HG03175 (cell line): ENCODE results near the gene KCNJ6.
"Not testable (repeated sequence)": the region's sequence is repeated elsewhere in the genome, so short reads cannot be mapped to it uniquely, and the experiment has no call there.

ENCODE experiments used
- ATAC-seq: cut with Tn5 transposase; IDR thresholded peaks from one replicate; pipeline ENCODE4 v1.9.1; 2021; ENCODE audit warnings: mild to moderate bottlenecking, moderate library complexity; ENCODE audit not compliant: unreplicated experiment

The KCNJ6 gene

DNA sequence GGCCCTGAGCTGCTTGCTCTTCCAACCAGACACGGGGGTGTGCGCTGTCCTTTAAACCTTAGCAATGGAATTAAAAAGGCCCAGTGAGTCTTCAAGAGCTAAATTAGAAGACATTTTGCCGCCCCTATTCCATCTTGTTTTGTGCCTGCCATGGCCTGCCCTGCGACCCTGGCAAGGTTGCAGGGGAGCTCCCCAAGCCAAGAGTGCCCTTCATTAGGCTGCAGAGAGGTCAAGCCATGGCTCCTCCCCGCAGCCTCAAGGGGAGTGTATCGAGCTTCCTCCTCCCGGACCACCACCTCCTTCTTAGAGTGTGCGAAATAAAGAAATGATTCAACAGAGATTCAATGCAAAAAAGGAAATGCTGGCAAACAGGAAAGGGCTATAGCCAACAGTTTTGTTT is 293.5 kb downstream of the KCNJ6 start:
- no peak for ATAC-seq

- no peak for ATAC-seq
Measured at GRCh38 chr21:37620401-37620800, 295.9 kb downstream of the KCNJ6 start.

DNA sequence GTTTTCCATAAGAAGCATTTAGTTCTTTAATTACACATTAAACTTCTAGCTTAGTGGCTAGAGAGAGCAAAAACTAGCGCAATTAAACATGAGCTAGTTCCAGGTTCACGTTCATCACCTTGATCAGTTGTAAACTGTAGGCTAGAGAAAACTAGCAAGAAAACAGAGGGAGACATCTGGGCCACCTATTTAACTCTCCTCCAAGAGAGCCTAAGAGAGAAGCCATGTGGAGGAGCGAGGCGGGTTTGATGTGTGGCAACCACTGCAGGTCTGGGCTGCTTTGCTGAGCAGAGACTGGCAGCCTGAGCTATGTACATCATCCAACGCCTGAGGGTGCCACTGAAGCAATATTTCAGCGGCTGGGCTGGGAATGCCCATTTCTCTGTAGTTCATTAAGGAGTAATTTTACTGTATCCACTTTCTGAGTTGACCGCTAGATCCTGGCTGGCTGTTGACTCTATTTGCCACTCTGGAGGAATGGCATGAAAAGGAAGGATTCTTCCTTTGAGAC is 296.7 kb downstream of the KCNJ6 start:
- ATAC-seq: no peak

- no peak for ATAC-seq
Measured at GRCh38 chr21:37618081-37618480, 298.2 kb downstream of the KCNJ6 start.

DNA sequence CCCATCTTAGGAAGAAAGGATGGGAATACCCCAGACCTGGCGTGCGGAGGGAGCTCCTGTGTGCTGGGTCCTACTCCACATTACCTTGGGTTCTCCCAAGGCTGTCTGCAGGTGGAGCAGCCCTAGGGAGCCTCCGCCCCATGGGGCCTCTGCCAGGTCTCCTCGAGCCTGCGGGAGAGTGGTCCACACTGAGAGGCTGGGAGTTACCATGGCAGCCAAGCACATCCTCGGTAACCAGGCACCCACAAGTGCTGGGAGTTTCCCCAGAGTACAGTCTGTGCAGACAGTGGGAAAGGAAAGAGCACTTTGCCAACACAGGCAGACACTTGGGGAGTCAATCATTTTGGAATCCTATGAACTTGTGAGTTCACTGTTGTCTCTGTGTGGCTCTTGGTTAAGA is 300.3 kb downstream of the KCNJ6 start:
- ATAC-seq: no peak

- ATAC-seq: no peak
Measured at GRCh38 chr21:37614351-37614875, 301.8 kb downstream of the KCNJ6 start.

DNA sequence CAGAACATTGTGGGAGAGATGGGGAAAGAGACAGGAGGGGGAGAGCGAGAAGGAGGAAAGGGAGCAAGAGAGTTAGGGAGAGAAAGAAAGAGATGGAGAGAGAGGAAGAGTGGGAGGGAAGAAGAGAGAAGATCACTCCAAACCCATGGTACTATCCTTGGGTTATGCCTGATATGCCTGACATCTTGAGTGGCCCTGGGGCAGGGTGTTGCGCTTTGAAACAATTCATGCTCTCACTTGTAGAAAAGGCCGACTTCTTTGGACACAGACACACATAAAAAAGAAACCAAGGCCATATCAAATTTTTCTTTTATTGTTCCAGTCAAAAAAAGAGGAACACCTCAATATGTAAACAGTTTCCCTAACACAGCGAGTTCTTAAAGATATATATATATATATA is 309.2 kb downstream of the KCNJ6 start:
- ATAC-seq: no peak

DNA sequence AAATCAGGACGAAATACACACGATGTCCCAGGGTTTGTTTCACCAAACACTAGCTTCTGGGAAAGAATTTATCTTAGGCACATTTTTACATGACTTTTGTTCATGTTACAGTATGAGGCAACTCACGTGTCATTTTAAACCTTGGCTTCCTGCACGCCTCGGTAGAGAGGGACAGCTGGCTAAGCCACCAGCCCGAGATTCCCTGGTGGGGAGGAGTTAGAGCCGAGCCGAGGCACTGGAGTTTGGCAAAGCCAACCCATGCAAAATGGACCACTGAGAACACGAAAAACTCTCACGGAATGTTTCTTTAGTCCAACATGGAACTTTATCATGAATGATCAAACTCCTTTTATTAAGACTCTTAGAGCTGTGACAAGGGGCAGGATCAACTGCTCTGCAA is 309.7 kb downstream of the KCNJ6 start:
- no peak for ATAC-seq

- no peak for ATAC-seq
Measured at GRCh38 chr21:37605006-37605405, 311.3 kb downstream of the KCNJ6 start.

GRCh38 chr21:37603129-37603528 is 313.1 kb downstream of the KCNJ6 start:
- no peak for ATAC-seq

GRCh38 chr21:37601915-37602314 is 314.3 kb downstream of the KCNJ6 start:
- no peak for ATAC-seq

DNA sequence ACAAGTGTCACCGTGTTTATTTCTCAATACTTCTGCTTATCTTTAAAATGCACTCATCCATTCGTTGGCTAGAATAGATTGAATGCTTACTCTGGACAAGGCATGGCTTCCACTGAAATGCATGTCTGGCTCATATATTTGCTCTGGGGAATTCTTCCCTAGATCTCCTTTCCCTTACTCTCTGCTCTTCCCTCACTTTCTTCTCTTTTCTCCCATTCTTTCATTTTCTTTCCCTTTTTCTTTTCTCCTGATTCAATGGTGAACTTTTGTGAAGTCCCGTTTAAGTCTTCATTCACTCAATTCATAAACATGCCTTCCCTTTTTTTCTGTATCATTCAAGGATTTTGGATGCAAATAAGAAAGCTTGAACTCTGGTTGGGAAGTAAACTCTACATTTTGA is 315.2 kb downstream of the KCNJ6 start:
- no peak for ATAC-seq

DNA sequence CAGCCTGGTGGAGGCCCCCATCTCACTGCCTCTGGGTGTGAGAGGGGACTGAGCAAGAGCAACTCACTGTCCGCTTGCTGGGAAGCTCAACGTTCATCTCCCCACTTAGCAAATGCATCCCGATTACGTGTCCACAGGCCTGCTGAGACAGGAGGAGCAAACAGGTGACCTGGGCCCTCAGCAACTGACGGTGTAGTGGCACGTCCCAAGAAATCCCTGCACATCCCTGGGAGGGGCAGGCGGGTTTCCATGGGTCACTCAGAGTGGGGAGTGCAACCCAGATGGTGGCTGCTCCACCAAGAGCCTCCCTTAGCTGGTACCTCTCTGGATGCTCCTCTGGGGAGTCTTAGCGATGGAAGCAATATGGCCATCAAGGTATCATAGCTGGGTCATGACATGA is 320.3 kb downstream of the KCNJ6 start:
- ATAC-seq: no peak

GRCh38 chr21:37594472-37594951 is 321.7 kb downstream of the KCNJ6 start:
- ATAC-seq: no peak

- ATAC-seq: no peak
Measured at GRCh38 chr21:37593740-37594471, 322.4 kb downstream of the KCNJ6 start.

DNA sequence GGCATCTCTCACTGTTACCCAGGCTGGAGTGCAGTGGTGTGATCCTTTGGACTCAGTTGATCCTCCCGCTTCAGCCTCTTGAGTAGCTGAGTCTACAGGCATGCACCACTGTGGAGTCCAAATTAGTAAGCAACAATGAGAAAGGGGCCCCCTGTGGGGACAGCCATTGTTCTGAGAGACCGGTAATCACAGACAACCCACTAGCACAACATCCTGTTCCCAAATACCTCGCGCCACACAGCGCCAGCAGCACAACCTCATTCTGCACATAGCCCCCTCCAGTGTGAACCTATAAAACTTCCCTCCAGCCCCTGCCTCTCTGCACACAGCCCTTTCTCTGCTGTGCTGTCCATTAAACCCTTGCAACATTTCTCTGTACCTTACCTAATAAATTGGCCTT is 323.2 kb downstream of the KCNJ6 start:
- ATAC-seq: no peak

DNA sequence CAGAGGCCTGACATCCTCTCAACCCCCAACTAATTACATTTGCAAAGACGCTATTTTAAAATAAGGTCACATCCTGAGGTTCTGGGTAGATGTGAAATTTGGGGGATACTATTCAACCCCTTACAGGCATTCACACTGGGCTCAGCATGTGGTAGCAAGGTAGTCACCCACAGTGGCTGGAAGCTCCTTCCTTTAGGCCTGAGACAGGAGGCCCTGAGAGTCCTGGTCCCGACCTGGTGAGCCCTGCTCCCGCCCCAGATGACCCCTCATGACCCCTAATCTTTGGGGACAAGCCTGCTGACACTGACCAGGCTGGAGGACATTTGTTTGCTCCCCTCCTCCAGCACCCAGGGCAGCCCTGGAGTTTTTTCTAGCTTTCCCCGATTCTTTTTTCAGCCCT is 323.8 kb downstream of the KCNJ6 start:
- ATAC-seq: no peak

GRCh38 chr21:37591994-37592393 is 324.3 kb downstream of the KCNJ6 start:
- ATAC-seq: not testable (repeated sequence)

DNA sequence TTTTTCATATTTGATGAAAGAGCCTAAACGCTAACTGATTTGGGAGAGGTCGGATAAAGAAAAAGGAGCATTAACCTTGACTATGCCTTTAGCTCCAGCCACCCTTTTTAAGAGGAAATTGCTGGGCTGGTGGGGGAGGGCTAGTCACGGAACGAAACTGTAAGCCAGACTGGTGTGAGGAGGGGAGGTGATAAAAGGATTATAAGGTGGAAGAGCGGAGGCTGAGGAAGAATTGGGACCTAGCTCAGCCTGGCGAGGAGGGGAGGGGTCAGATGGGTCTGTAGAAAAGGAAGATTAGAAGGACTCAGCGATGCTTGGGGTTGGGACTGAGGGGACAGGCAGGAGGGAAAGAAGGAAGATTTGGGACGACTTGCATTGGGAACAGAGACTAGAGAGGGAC is 325.4 kb downstream of the KCNJ6 start:
- ATAC-seq: not testable (repeated sequence)

GRCh38 chr21:37588644-37589043 is 327.6 kb downstream of the KCNJ6 start:
- not testable (repeated sequence) for ATAC-seq

GRCh38 chr21:37587635-37588177 is 328.6 kb downstream of the KCNJ6 start:
- no peak for ATAC-seq

GRCh38 chr21:37587203-37587602 is 329.1 kb downstream of the KCNJ6 start:
- ATAC-seq: no peak
